HepG2 (cell line): ENCODE measurements around the gene TMEM235. TPM values are rescaled to one million over a fixed set of nuclear protein-coding genes. Genes with fewer than 3 reads are reported as not detected.

Experiments
- CC2D1A ChIP-seq: sonication (generic); formaldehyde crosslinking; IDR thresholded peaks from 2 replicates; pipeline ENCODE4 v1.8.1; 2023; ENCODE audit warnings: mild to moderate bottlenecking, missing genetic modification reagents
- CREB3 ChIP-seq: sonication (generic); formaldehyde crosslinking; IDR thresholded peaks from 2 replicates; pipeline ENCODE4 v1.5.0; 2020; ENCODE audit warnings: missing genetic modification reagents
- HNF4A ChIP-seq: sonication (generic); formaldehyde crosslinking; IDR thresholded peaks from 2 replicates; pipeline ENCODE4 v1.4.0; 2020; ENCODE audit warnings: missing genetic modification reagents
- KLF11 ChIP-seq: IDR thresholded peaks from 2 replicates; pipeline ENCODE4 v1.6.1; 2016; ENCODE audit warnings: missing compliant biosample characterization
- MIER3 ChIP-seq: IDR thresholded peaks from 2 replicates; pipeline ENCODE4 v1.6.1; 2016; ENCODE audit warnings: missing compliant biosample characterization, borderline replicate concordance
- RELA ChIP-seq: sonication (generic); formaldehyde crosslinking; IDR thresholded peaks from 2 replicates; pipeline ENCODE4 v1.4.0; 2020; ENCODE audit warnings: missing genetic modification reagents
- SAFB2 ChIP-seq: sonication (generic); formaldehyde crosslinking; IDR thresholded peaks from 2 replicates; pipeline ENCODE4 v1.5.1; 2020; ENCODE audit warnings: missing genetic modification reagents, low read depth, mild to moderate bottlenecking, borderline replicate concordance
- ZBTB40 ChIP-seq, 2 experiments: fragments of 450-650 bp in 1 of 2; sonication (generic) in 1 of 2; formaldehyde crosslinking in 1 of 2; IDR thresholded peaks; 2 replicates each; pipeline versions ENCODE4 v1.6.1 to v1.8.0; 2016 to 2022; ENCODE audit warnings: antibody characterized with exemption in 1 of 2, mild to moderate bottlenecking in 1 of 2, missing genetic modification reagents in 1 of 2
- ZMYM4 ChIP-seq: sonication (generic); formaldehyde crosslinking; IDR thresholded peaks from 2 replicates; pipeline ENCODE4 v1.8.1; 2023; ENCODE audit warnings: mild to moderate bottlenecking, missing genetic modification reagents
- ZNF329 ChIP-seq: sonication (generic); formaldehyde crosslinking; IDR thresholded peaks from 2 replicates; pipeline ENCODE4 v1.9.0; 2021; ENCODE audit warnings: low read depth, mild to moderate bottlenecking, missing genetic modification reagents
- ZNF333 ChIP-seq: sonication (generic); formaldehyde crosslinking; IDR thresholded peaks from 2 replicates; pipeline ENCODE4 v1.4.0; 2020; ENCODE audit warnings: mild to moderate bottlenecking, missing genetic modification reagents, borderline replicate concordance
- ZNF382 ChIP-seq: sonication (generic); formaldehyde crosslinking; IDR thresholded peaks from 2 replicates; pipeline ENCODE4 v1.5.0; 2020; ENCODE audit warnings: missing genetic modification reagents, mild to moderate bottlenecking, borderline replicate concordance
- polyA plus RNA-seq, 8 experiments: library from polyadenylated mRNA; depleted of rRNA in 3 of 8; stranded (reverse) in 7 of 8; unstranded in 1 of 8; fragments of >200 nt; fragmentation: Illumina TruSeq in 4 of 8; extraction: Trizol in 4 of 8; gene quantifications; 2 replicates each; pipeline versions ENCODE4 v1.2.1 to v1.2.3, GENCODE V29; 2011 to 2016; ENCODE audit warnings: low read depth in 4 of 8, missing spikeins in 1 of 8, mixed read lengths in 1 of 8; ENCODE audit not compliant: insufficient read depth in 1 of 8
- total RNA-seq, 5 experiments: library from RNA; depleted of rRNA; stranded (reverse); fragments of >200 nt; fragmentation: Illumina TruSeq; extraction: Trizol; gene quantifications; 2 replicates each; pipeline ENCODE4 v1.2.3, GENCODE V29; 2016; ENCODE audit warnings: low read depth in 1 of 5

TMEM235 gene
- total and polyA plus RNA-seq, 2 of the 13 experiments (the other 11 are each of a cell fraction or from before 2014, with no cell fraction given) = not detected

GRCh38 chr17:78186692-78187595 lies 44.5 kb upstream of the TMEM235 start, which contains the start of the genes AFMID and TK1 (continued):
- peak; percentile 84 for TF ChIP-seq ZMYM4
- 0 out of 2 replicates have a peak, but pooled peaks have one; percentile 50 for TF ChIP-seq RELA (CRISPR knock-in tag)
- no peak for TF ChIP-seq ZBTB40 (IDR thresholded peaks at IDR 0.05)
- no peak; the same call in 1 of the 2 replicates for TF ChIP-seq ZBTB40 (CRISPR knock-in tag; IDR thresholded peaks at IDR 0.05)
- 0 out of 2 replicates have a peak, but pooled peaks have one; percentile 27 for TF ChIP-seq HNF4A (CRISPR knock-in tag)
- TF ChIP-seq CC2D1A (CRISPR knock-in tag) = peak; percentile 100
- peak; percentile 56; the same call in 1 of the 2 replicates for TF ChIP-seq ZNF329 (CRISPR knock-in tag)
- TF ChIP-seq KLF11 (CRISPR knock-in tag) = peak; percentile 94
- no peak; the same call in 1 of the 2 replicates for TF ChIP-seq CREB3 (CRISPR knock-in tag)
- TF ChIP-seq ZNF333 = peak; percentile 83; the same call in 1 of the 2 replicates
- peak; percentile 78 for TF ChIP-seq MIER3 (CRISPR knock-in tag)
- TF ChIP-seq ZNF382 (CRISPR knock-in tag) = no peak
- TF ChIP-seq SAFB2 (CRISPR knock-in tag) = no peak
